Hematopoietic multipotent progenitor cell treated with erythropoietin and hydrocortisone succinate and interleukin-3 and kit ligand, for 17 days (in vitro differentiated cells): ENCODE measurements around the gene PSMC3.

Source experiments
- DNase-seq: peaks from one replicate; pipeline ENCODE4 v3.0.0-alpha.2; 2015; ENCODE audit warnings: low spot score

PSMC3 gene

GRCh38 chr11:47413908-47414684 lies 12.1 kb downstream of the PSMC3 start:
- no peak for DNase-seq

- no peak for DNase-seq
Observed at GRCh38 chr11:47413351-47413750, 12.9 kb downstream of the PSMC3 start.

GRCh38 chr11:47411884-47412746 lies 14.1 kb downstream of the PSMC3 start:
- DNase-seq = peak; percentile 50

- no peak for DNase-seq
Observed at GRCh38 chr11:47410370-47411264, 15.6 kb downstream of the PSMC3 start.

GRCh38 chr11:47409440-47410369 lies 16.5 kb downstream of the PSMC3 start:
- no peak for DNase-seq

GRCh38 chr11:47408598-47409439 lies 17.4 kb downstream of the PSMC3 start:
- no peak for DNase-seq

GRCh38 chr11:47407746-47408590 lies 18.3 kb downstream of the PSMC3 start, which contains the start of gene SLC39A13:
SLC39A13 (plus strand) TSS chr11:47408590; CDS start chr11:47410095, 1,505 bp downstream.
- DNase-seq = peak; percentile 86

GRCh38 chr11:47406896-47407745 lies 19.1 kb downstream of the PSMC3 start:
- no peak for DNase-seq

GRCh38 chr11:47403571-47403970 lies 22.7 kb downstream of the PSMC3 start:
- DNase-seq = no peak

GRCh38 chr11:47403135-47403534 lies 23.1 kb downstream of the PSMC3 start:
- DNase-seq = no peak

- DNase-seq = no peak
Observed at GRCh38 chr11:47400768-47401279, 25.4 kb downstream of the PSMC3 start.

GRCh38 chr11:47399860-47400767 lies 26.1 kb downstream of the PSMC3 start:
- DNase-seq = no peak

GRCh38 chr11:47398551-47398950 lies 27.7 kb downstream of the PSMC3 start:
- DNase-seq = no peak

GRCh38 chr11:47398011-47398410 lies 28.2 kb downstream of the PSMC3 start:
- no peak for DNase-seq

GRCh38 chr11:47396049-47396320 lies 30.3 kb downstream of the PSMC3 start:
- no peak for DNase-seq

- no peak for DNase-seq
Observed at GRCh38 chr11:47395223-47396048, 30.8 kb downstream of the PSMC3 start.
